CD4-positive, alpha-beta T cell treated with Interleukin-2 at 100 ng/mL for 4 hours (primary cell): ENCODE data around the gene SIK2.
A peak's percentile ranks its signal among the peaks of the same experiment; 100 is the strongest.
"Not testable (repeated sequence)": the region's sequence is repeated elsewhere in the genome, so short reads cannot be mapped to it uniquely, and the experiment has no call there.

Experiments
- DNase-seq: peaks from one replicate; pipeline ENCODE4 v3.0.0-alpha.2; 2020; ENCODE audit warnings: low spot score

Gene SIK2

GRCh38 chr11:111761036-111761435 is 158.8 kb downstream of the SIK2 start:
- no peak for DNase-seq

DNA sequence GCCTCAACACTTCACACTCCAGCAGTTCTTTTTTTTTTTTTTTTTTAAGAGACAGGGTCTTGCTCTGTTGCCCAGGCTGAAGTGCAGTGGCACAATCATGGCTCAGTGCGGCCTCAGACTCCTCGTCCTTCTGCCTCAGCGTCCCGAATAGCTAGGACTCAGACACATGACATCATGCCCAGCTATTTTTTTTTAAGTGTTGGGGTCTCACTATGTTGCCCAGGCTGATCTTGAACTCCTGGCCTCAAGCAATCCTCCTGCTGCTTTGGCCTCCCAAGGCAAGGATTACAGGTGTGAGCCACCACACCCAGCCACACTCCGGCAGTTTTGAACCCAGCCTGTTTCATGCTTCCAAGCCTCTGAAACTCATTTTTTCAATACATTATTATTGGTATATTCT is 160.3 kb downstream of the SIK2 start:
- no peak for DNase-seq

GRCh38 chr11:111762981-111763643 is 160.9 kb downstream of the SIK2 start:
- no peak for DNase-seq

DNA sequence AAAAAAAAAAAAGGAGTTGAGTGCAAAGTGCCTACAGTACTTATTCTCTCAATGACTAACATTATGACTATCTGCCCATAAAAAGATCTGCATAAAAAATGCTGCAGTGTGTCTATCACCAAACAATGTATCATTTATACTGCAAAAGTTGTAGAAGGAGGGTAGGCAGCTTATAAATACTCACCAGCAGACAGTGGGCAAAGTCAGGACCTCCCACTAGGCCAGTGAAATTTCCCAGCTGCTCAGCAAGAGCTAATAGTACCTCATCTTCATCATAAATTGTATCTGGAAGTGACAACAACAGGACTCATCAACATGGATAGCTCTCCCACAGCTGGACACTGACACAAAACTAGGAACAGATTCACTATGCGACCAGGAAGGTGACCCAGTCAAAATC is 162.4 kb downstream of the SIK2 start:
- no peak for DNase-seq

GRCh38 chr11:111765320-111765983 is 163.2 kb downstream of the SIK2 start:
- no peak for DNase-seq

DNA sequence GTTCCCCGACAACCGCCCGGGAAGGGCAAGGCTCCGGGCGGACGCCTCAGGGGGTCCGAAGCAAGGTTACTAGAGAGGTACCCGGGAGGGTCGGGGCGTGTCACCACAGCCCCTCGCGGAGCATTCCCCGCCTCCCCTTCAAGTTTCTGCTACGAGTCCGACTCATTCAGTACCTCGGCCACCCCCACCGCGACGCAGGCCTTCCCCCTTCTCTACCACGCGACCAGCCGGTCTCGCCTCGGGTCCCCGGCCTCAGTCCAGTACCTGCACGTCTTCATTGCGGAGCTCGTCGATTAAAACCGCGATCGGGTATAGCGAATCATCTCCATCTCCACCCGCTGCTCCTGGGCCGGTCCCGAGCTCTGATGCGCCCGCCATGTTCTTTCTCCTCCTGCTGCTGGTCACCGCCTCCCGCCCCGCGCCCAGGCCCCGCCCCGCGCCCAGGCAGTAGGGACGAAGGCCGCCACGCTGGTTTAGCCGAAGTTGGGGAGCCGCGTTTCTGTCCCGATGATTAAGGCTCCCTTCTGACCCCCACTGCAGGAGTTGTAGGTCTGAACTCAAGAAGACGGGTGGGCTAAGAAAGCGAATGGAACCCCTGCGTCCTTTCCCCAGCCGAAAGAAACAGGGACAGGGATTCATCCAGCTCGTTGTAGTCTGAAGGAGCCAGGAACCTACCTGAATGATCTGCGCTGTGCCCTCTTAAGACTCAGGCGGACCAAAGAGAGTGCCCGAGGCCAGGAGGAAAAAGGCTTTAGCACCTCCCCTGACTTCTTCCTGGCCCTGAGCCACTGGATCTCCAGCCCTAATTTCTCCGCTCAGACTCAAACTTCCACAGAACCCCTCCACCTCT is 164.0 kb downstream of the SIK2 start, which contains the start of gene PPP2R1B:
Gene PPP2R1B, minus strand, starts transcription at position 406 of the 850 bp plus-strand sequence. Its CDS starts 28 bp downstream, at position 378.
- peak; percentile 62 for DNase-seq

GRCh38 chr11:111766834-111767142 is 164.5 kb downstream of the SIK2 start:
- DNase-seq, result no peak

- DNase-seq, result no peak
These were observed 168.4 kb downstream of the SIK2 start for GRCh38 chr11:111770581-111771134.

DNA sequence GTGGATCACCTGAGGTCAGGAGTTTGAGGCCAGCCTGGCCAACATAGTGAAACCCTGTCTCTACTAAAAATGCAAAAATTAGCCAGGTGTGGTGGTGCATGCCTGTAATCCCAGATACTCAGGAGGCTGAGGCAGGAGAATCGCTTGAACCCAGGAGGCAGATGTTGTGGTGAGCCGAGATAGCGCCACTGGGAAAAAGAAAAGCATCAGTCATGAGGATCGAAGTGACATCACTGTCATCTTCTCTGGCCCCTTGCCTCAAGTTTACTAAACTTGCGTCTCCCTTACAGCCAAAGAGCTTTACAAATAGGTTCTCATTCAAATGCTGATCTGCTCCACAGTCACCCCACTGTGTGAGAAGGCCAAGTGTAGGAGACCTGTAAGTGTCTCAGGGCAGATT is 169.0 kb downstream of the SIK2 start:
- not testable (repeated sequence) for DNase-seq

- no peak for DNase-seq
These were observed 170.3 kb downstream of the SIK2 start for GRCh38 chr11:111772535-111772934.

DNA sequence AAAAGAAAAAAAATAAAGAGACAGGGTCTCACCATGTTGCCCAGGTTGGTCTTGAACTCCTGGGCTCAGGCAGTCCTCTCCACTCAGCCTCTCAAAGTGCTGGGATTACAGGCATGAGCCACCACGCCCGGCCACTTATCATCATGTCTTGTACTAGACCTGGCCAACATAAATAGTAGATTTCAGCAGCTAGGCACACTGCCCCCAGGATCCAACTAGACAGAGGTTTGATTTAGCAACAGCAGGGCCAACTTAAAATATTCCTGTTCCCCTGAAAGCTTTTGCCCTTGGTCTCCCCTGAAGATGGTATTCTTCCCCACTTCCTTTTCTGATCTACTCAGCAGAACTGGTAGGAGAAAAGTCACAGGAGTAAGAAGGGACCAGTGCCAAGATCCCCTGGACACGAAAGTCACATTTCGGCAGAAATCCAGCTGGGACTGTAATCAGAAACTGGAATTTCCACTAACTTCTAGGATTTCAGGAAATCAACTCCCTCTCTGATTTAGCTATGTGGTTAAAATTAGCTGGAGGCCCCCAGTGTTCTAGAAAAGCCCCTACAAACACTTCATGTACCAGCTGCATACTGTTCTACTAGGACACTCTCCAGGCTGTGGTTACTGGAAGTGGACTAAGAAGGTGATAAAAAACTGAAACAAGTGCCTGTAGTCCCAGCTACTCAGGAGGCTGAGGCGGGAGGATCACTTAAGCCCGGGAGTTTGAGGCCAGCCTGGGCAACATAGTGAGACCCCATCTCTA is 172.9 kb downstream of the SIK2 start:
- no peak for DNase-seq

DNA sequence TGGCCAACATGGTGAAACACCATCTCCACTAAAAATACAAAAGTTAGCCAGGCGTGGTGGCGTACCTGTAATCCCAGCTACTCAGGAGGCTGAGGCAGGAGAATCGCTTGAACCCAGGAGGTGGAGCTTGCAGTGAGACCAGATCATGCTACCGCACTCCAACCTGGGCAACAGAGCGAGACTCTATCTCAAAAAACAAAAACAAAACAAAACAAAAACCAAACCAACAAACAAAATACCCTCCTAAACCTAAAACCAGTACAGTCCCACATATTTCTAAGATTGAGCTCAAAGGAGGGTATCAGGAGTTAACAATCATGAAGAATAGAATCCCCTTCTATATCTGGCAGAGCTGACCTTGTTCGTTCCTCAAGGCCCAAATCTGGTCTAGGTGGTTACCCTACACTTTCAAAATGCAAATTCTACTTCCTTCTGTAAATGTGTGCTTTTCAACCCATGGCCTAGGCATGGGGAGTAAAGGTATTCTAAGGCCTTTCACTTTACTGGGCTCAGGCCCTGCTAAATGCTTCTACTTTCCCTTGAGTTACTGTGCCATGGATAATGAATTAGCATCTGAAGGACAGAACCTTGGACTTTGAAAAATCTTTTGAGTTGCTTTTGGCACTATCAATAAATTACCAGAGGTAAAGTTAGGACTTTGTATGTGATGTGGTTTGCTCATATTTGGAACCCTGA is 174.3 kb downstream of the SIK2 start:
- no peak for DNase-seq

DNA sequence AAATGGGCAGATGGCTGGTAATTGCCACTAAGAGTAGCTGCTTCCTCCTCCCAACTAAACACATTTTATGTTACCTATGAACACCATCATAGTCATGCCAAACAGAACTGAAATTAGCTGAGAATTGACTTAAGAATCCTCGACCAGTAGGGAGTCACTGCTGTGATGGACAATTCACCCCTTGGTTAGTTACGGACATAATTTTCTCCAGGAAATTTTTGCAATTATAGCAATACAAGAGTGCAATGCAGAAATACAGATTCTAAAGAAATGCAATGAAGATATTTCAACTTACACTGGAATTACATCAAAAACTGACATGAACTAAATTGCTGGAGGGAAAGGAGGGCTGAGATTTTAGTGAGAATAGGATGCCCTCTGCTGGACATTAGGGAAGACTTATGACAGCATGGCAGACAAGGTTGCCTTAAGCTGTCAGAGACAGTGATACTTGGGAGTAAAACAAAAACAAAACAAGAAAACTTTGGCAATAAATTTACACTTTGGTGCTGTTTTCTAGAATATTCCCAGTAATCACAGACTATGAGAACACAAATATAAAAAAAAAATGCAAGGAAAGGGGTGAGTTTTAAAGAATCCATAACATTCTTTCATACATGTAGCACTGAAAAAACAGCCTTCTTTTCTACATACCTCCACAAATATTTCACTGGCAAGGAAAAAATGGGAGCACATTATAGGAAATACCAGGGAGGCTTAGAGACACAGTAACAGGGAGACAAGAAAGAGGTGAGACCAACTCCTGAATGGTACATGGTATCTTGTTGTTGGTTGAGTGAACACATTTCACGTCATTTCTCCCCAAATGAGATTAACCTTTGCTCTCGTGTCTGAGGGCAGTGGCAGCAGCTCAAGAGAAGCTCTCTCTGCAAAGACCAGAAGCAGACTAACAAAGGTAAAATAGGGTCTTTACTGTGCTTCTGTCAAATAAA is 175.1 kb downstream of the SIK2 start:
- peak; percentile 72 for DNase-seq

DNA sequence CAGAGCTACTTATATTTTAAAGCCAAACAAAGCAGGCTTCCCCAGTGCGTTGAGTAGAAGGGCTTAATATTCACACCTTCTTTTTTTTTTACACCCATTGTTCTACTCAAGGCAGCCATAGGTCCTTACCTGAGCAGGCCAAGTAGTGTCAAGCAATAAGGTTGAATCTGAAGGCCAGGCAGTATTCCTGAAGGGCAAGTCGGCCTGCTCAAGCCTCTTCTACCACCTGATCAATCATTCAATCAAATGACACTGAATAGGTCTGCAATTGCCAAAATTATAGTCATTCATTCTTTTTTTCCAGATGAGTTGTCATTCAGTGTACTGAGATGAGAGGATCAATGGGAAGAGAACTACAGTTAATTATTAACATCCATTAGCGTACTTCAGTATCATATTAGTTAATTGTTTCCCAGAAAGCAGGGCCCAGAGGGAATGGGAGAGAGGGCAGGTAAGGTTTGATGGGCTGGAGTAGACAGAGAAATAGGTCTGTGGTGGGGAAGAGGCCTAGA is 175.9 kb downstream of the SIK2 start:
- no peak for DNase-seq

DNA sequence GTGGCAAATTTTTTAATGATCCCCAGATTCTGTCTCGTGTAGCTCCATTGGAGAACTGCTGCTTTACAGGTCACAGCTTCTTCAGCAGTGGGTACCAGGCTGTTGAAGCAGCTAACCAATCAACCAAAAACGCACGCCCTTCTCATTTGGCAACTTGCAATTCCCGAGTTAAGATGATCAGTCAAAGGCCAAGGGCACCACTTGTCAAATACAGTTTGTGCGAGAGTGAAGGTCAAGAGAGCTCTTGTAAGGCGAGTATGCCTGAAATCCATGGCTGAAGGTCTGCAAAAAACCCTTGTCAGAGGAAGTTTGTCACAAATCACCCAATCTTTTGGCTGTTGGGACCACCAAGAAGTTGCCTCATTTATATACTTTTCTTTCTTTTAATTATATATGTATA is 176.9 kb downstream of the SIK2 start:
- no peak for DNase-seq
